GM23248 (cell line): ENCODE measurements around the gene CACNB4.

Experiments
- EZH2 ChIP-seq: fragments of 200-600 bp; sonication (generic); IDR thresholded peaks from 2 replicates; pipeline ENCODE4 v1.6.1; 2018; ENCODE audit warnings: antibody characterized with exemption, mild to moderate bottlenecking; ENCODE audit not compliant: insufficient read depth, poor library complexity, severe bottlenecking
- EZH2phosphoT487 ChIP-seq: fragments of 200-600 bp; sonication (generic); IDR thresholded peaks from 2 replicates; pipeline ENCODE4 v1.6.1; 2018; ENCODE audit warnings: antibody characterized with exemption, moderate library complexity, mild to moderate bottlenecking, low read depth; ENCODE audit not compliant: insufficient read depth

- TF ChIP-seq EZH2 (no peak), EZH2phosphoT487 (no peak)
Measured at GRCh38 chr2:151857650-151858049, 241.2 kb downstream of the CACNB4 start.
